Suprapubic skin (tissue), 3 donors: Measurements from ENCODE around the gene SEC14L1.

Source experiments
- CTCF ChIP-seq, 2 donors: fragments of 200-600 bp in 1 of 2; fragments of 450-650 bp in 1 of 2; sonication (generic) in 1 of 2; IDR thresholded peaks; one replicate each; pipeline ENCODE4 v1.5.1; 2016 to 2019; ENCODE audit warnings: antibody characterized with exemption in 2 of 2, mild to moderate bottlenecking in 1 of 2, moderate library complexity in 1 of 2
- EP300 ChIP-seq: sonication (generic); formaldehyde crosslinking; IDR thresholded peaks from one replicate; pipeline ENCODE4 v1.6.1; 2017; ENCODE audit warnings: antibody characterized with exemption
- POLR2A ChIP-seq, 2 donors: fragments of 450-650 bp; IDR thresholded peaks; one replicate each; pipeline ENCODE4 v1.6.1; 2017; ENCODE audit warnings: antibody characterized with exemption in 2 of 2, mild to moderate bottlenecking in 2 of 2, moderate library complexity in 2 of 2

GRCh38 chr17:77248216-77249114 is 107.7 kb downstream of the SEC14L1 start:
- TF ChIP-seq CTCF (IDR thresholded peaks at IDR 0.05): no peak
- no peak for TF ChIP-seq EP300
- no peak for TF ChIP-seq POLR2A (IDR thresholded peaks at IDR 0.05)
